Natural killer cell (primary cell): Measurements from ENCODE around the gene TRERF1. TPM values are rescaled to one million over a fixed set of nuclear protein-coding genes. Genes with fewer than 3 reads are reported as not detected.
A peak's percentile ranks its signal among the peaks of the same experiment; 100 is the strongest.
"Not testable (repeated sequence)": the region's sequence is repeated elsewhere in the genome, so short reads cannot be mapped to it uniquely, and the experiment has no call there.

Experiments
- ATAC-seq, 3 donors: fragments of 150-1000 bp in 2 of 3; fragments of 200-7000 bp in 1 of 3; cut with Tn5 transposase; 1 replicate in 1 of 3; 2 replicates in 2 of 3; pipeline ENCODE4 v1.10.0; 2021; ENCODE audit warnings: mild to moderate bottlenecking in 2 of 3, moderate library complexity in 2 of 3
- DNase-seq, 2 donors: peaks; one replicate each; pipeline versions ENCODE4 v3.0.0 to v3.0.0-alpha.2; 2013 to 2021; ENCODE audit warnings: mixed read lengths in 1 of 2
- H3K27ac ChIP-seq: one replicate; pipeline ENCODE4 v1.5.1; 2013; ENCODE audit warnings: mild to moderate bottlenecking, low read length
- H3K27me3 ChIP-seq: one replicate; pipeline ENCODE4 v1.6.1; 2013; ENCODE audit warnings: low read length; ENCODE audit not compliant: control insufficient read depth, insufficient read depth
- H3K36me3 ChIP-seq: one replicate; pipeline ENCODE4 v1.6.1; 2013; ENCODE audit warnings: low read length; ENCODE audit not compliant: control insufficient read depth, insufficient read depth
- H3K4me1 ChIP-seq: one replicate; pipeline ENCODE4 v1.6.1; 2013; ENCODE audit warnings: low read length; ENCODE audit not compliant: control insufficient read depth, insufficient read depth
- H3K4me3 ChIP-seq: one replicate; pipeline ENCODE4 v1.5.1; 2013; ENCODE audit warnings: low read length
- H3K9me3 ChIP-seq: one replicate; pipeline ENCODE4 v1.6.1; 2013; ENCODE audit warnings: low read length; ENCODE audit not compliant: control insufficient read depth, insufficient read depth
- H3K27ac Mint-ChIP-seq, 2 donors: one replicate each; pipeline ENCODE4 v1.8.0; 2022; ENCODE audit warnings: mild to moderate bottlenecking in 2 of 2, mixed read lengths in 2 of 2, moderate library complexity in 1 of 2
- H3K27me3 Mint-ChIP-seq, 2 donors: one replicate each; pipeline ENCODE4 v1.8.0; 2022; ENCODE audit warnings: low read depth in 2 of 2, mixed read lengths in 2 of 2
- H3K36me3 Mint-ChIP-seq: one replicate; pipeline ENCODE4 v1.8.0; 2022; ENCODE audit warnings: mixed read lengths
- H3K4me1 Mint-ChIP-seq, 2 donors: one replicate each; pipeline ENCODE4 v1.8.0; 2022; ENCODE audit warnings: mixed read lengths in 2 of 2
- H3K4me3 Mint-ChIP-seq: one replicate; pipeline ENCODE4 v1.8.0; 2022; ENCODE audit warnings: mild to moderate bottlenecking, moderate library complexity, mixed read lengths
- H3K9me3 Mint-ChIP-seq, 2 donors: one replicate each; pipeline ENCODE4 v1.8.0; 2022; ENCODE audit warnings: mixed read lengths in 2 of 2
- CTCF ChIP-seq: fragments of 200-600 bp; IDR thresholded peaks from one replicate; pipeline ENCODE4 v1.8.0; 2022; ENCODE audit warnings: antibody characterized with exemption
- WGBS: methylation state at CpG from one replicate; pipeline ENCODE4 v1.1.7; 2013; ENCODE audit warnings: missing lambda C conversion rate; ENCODE audit not compliant: insufficient coverage; 5-methylcytosine and 5-hydroxymethylcytosine counted together
- intact Hi-C: fragments of 100-400 bp; cut with micrococcal nuclease; formaldehyde crosslinking; loops from one replicate; pipeline ENCODE4 v1.14.2; 2022
- total RNA-seq, 4 donors: library from RNA; stranded (reverse); fragments of 120-200 nt in 1 of 4; gene quantifications; one replicate each; pipeline versions ENCODE4 v1.2.3 to v1.2.4, GENCODE V29; 2013 to 2022

TRERF1 gene
- total RNA-seq, 3 donors from 2014 or later (not counting 1 experiment from before 2014, with no cell fraction given) = 34.6 to 42.3 (median 38.6) TPM

- peak overlapping the region; percentile 87 to 96 for H3K27ac Mint-ChIP-seq
- TF ChIP-seq CTCF = no peak
- H3K4me1 ChIP-seq = peaks cover 24% of the 10 kb centered on the region
Observed at GRCh38 chr6:42448391-42448790, 3.3 kb downstream of the TRERF1 start.

GRCh38 chr6:42446996-42447395 is 4.7 kb downstream of the TRERF1 start:
- peak overlapping the region; percentile 87 to 96 for H3K27ac Mint-ChIP-seq
- no peaks in the 10 kb centered on the region for H3K27me3 ChIP-seq
- H3K4me3 Mint-ChIP-seq = no peak overlapping the region
- no peaks in the 10 kb centered on the region for H3K36me3 Mint-ChIP-seq
- H3K9me3 ChIP-seq = no peaks in the 10 kb centered on the region
- H3K4me1 ChIP-seq = peaks cover 22% of the 10 kb centered on the region
- H3K36me3 ChIP-seq = no peaks in the 10 kb centered on the region
- H3K27me3 Mint-ChIP-seq = no peaks in the 10 kb centered on the region
- DNase-seq (no peak), ATAC-seq (no peak)
- no peak overlapping the region for H3K4me3 ChIP-seq
- 81% methylated on average over 3 of the region's 3 CpGs for WGBS
- H3K4me1 Mint-ChIP-seq = peaks cover 57 to 85% of the 10 kb centered on the region in 2 donors
- H3K9me3 Mint-ChIP-seq = no peaks in the 10 kb centered on the region
- intact Hi-C loops = no loop called here
- TF ChIP-seq CTCF = no peak
- no peak overlapping the region for H3K27ac ChIP-seq

More at GRCh38 chr6:42448391-42448790, 3.3 kb downstream of the TRERF1 start:
- Mint-ChIP-seq H3K27me3 (no peaks in the 10 kb centered on the region), H3K36me3 (no peaks in the 10 kb centered on the region), H3K9me3 (no peaks in the 10 kb centered on the region), H3K4me1 (peaks cover 57 to 80% of the 10 kb centered on the region in 2 donors), H3K4me3 (peak overlapping the region; percentile 99)
- WGBS = 64% methylated on average over 5 of the region's 5 CpGs
- H3K9me3 ChIP-seq = no peaks in the 10 kb centered on the region
- H3K36me3 ChIP-seq = no peaks in the 10 kb centered on the region
- no peak overlapping the region for H3K4me3 ChIP-seq
- no peak for DNase-seq
- intact Hi-C loops = loop anchor here (2.0 kb wide), 1 partner anchor 58 kb away; no protein-coding TSS in a partner anchor
- no peaks in the 10 kb centered on the region for H3K27me3 ChIP-seq
- no peak for ATAC-seq
- peak overlapping the region; percentile 6 for H3K27ac ChIP-seq

GRCh38 chr6:42446370-42446769 is 5.4 kb downstream of the TRERF1 start:
- H3K4me3 ChIP-seq = no peak overlapping the region
- 98% methylated on average over 5 of the region's 5 CpGs for WGBS
- Mint-ChIP-seq H3K9me3 (no peaks in the 10 kb centered on the region), H3K27ac (peak overlapping the region in 1 of 2 donors; percentile 2), H3K4me1 (peaks cover 61 to 85% of the 10 kb centered on the region in 2 donors), H3K27me3 (no peaks in the 10 kb centered on the region), H3K36me3 (no peaks in the 10 kb centered on the region), H3K4me3 (no peak overlapping the region)
- no peaks in the 10 kb centered on the region for H3K36me3 ChIP-seq
- no peak overlapping the region for H3K27ac ChIP-seq
- H3K27me3 ChIP-seq = no peaks in the 10 kb centered on the region
- no peak for DNase-seq
- intact Hi-C loops = no loop called here
- TF ChIP-seq CTCF = no peak
- no peak for ATAC-seq
- peaks cover 26% of the 10 kb centered on the region for H3K4me1 ChIP-seq
- H3K9me3 ChIP-seq = no peaks in the 10 kb centered on the region

- H3K27ac ChIP-seq, DNase-seq, H3K9me3 ChIP-seq, H3K27me3 Mint-ChIP-seq, H3K4me3 Mint-ChIP-seq, intact Hi-C loops, H3K9me3 Mint-ChIP-seq, ATAC-seq, H3K36me3 Mint-ChIP-seq, H3K36me3 ChIP-seq, H3K4me3 ChIP-seq, H3K27me3 ChIP-seq: not testable (repeated sequence)
- H3K27ac Mint-ChIP-seq = peak overlapping the region in 1 of 2 donors; percentile 2
- H3K4me1 ChIP-seq = peaks cover 22% of the 10 kb centered on the region
- WGBS = 98% methylated on average over 7 of the region's 7 CpGs
- H3K4me1 Mint-ChIP-seq = peaks cover 66 to 82% of the 10 kb centered on the region in 2 donors
Observed at GRCh38 chr6:42445955-42446354, 5.8 kb downstream of the TRERF1 start.
